ENCODE measurements around the gene S100Z.
"Not testable (repeated sequence)": the region's sequence is repeated elsewhere in the genome, so short reads cannot be mapped to it uniquely, and the experiment has no call there.

Gene S100Z

DNA sequence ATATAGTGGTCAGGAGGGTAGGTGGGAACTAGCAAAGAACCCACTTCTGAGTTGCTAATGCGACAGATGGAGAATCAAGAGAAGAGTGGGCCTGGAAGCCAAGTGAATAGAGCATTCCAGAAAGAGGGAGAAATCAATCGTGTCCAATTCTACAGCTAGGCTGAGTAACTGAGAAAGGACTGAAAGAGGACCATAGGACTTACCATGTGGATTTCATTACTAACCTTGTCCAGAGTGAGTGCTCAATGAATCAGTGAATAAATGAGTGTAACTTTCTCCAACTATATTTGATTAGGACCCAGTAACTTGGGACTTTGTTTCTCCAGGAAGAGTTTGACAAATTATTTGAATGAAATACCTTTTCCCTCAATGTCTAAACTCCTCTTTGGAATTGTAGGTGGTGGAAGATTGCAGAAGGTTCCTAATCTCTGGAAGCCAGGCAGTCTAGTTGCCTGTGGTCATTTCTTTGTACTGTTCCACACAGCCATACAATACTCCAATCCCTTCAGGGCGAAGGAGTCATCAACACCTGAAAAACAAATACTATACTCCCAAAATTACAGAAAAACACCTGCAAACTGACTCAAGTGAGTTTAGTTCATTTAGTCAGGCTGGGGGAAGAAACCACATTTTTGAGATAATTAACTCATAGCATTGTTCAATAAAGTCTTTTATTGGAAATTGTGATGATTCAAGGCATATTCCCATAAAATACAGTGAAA, 33.5 kb upstream of the S100Z start:
- DNase-seq (ENCODE audit: low read depth): no peak
- no peak overlapping the region for H3K4me3 ChIP-seq (ENCODE audit: low read depth, low read length)
- TF ChIP-seq, protein P1, sequence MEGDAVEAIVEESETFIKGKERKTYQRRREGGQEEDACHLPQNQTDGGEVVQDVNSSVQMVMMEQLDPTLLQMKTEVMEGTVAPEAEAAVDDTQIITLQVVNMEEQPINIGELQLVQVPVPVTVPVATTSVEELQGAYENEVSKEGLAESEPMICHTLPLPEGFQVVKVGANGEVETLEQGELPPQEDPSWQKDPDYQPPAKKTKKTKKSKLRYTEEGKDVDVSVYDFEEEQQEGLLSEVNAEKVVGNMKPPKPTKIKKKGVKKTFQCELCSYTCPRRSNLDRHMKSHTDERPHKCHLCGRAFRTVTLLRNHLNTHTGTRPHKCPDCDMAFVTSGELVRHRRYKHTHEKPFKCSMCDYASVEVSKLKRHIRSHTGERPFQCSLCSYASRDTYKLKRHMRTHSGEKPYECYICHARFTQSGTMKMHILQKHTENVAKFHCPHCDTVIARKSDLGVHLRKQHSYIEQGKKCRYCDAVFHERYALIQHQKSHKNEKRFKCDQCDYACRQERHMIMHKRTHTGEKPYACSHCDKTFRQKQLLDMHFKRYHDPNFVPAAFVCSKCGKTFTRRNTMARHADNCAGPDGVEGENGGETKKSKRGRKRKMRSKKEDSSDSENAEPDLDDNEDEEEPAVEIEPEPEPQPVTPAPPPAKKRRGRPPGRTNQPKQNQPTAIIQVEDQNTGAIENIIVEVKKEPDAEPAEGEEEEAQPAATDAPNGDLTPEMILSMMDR (IDR thresholded peaks at IDR 0.05; ENCODE audit: control insufficient read depth, extremely low read depth, insufficient read depth): no peak

DNA sequence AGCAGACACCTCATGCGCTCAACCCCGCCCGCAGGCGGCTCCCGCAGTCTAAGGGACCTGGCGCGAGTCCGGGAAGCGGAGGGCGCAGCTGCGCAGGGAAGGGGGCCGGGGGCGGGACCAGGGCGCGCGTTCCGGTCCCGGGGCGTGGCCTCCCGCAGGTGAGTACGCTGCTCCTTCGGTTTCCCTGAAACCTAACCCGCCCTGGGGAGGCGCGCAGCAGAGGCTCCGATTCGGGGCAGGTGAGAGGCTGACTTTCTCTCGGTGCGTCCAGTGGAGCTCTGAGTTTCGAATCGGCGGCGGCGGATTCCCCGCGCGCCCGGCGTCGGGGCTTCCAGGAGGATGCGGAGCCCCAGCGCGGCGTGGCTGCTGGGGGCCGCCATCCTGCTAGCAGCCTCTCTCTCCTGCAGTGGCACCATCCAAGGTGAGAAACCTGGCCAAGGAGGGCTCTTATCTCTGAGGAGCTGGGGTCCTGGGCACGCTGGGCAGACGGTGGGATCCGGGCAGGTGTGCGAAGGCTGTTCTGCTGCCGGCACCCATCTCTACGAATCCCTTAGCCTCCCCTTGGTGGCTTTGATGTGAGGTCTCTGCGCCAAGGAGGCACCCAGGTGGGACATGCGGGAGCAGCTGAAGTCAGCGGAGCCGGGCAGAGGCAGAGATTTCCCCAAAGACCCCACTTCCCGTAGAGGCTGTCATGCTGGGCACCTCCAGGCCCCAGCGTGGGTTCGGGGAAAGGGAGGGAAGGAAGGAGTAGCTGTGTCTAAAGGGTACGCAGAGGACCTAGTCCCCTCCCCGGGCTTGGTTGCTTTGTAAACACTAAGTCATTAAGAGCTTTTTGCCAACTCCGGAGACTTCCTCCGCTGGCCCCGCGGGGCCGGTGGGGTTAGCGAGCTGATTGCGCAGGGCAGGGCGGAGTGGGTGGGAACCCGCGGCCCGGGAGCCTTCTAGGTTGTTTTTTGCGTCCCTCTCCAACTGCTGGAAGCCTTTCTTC, 30.7 kb upstream of the S100Z start, which contains the start of gene F2RL1:
F2RL1 (plus strand) TSS at position 187 of the 988 bp plus-strand sequence; CDS start at position 340, 153 bp downstream.
- TF ChIP-seq, protein P1 (IDR thresholded peaks at IDR 0.05; ENCODE audit: control insufficient read depth, extremely low read depth, insufficient read depth): no peak
- peak; percentile 69 for DNase-seq (ENCODE audit: low read depth)
- H3K4me3 ChIP-seq (ENCODE audit: low read depth, low read length): peak within 1 kb of the TSS; percentile 91

DNA sequence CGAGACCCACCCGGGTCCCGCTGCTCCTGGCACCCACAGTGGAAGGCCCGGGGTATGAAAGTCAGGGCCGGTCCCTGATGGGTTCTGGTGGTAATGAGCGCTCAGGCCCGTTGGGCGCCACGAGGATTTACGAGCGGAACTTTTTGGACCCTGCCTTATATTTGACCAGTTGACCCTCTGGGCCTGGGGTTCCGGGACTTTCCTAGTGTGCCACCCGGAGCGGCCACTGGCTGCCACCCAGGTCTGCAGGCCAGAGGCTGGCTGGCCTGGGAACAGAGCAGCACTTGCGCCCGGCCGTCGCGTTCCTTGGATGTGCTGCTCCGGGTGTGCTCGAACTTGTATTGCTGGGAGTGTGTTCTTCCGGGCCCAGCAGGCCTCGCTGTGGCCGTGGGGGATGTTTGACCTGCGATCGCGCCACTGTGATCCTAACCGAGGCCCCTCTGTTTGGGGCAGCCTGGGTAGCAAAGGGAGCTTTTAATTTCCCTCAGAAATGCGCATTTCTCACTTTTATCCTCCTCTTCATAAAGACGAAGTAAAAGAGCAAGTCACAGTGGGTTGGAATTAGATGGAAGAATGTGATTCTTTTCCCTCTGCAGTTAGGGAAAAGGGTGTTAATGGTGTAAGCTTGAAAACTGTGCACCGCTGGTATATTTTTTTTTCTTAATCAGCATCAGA, 29.8 kb upstream of the S100Z start:
- no peak for DNase-seq (ENCODE audit: low read depth)
- TF ChIP-seq, protein P1 (IDR thresholded peaks at IDR 0.05; ENCODE audit: control insufficient read depth, extremely low read depth, insufficient read depth): no peak
- peak overlapping the region; percentile 91 for H3K4me3 ChIP-seq (ENCODE audit: low read depth, low read length)

DNA sequence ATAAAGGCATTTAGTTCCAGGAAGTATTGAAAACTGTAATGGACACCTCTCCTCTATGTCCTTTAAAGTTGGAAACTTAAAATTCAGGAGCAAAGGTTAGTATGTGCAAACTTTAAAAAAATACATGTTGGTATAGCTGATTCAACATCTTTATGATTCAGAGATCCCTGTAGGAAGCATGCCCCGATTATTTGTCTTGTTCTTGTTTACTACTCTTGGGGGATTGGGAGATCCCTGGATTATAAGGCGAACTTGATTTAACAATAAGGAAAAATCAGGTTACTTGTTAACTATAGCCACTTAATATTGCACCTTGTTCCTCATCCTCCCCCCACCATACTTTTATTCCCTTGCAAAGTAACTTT, 29.3 kb upstream of the S100Z start:
- H3K4me3 ChIP-seq (ENCODE audit: low read depth, low read length): peak overlapping the region; percentile 91
- TF ChIP-seq, protein P1 (IDR thresholded peaks at IDR 0.05; ENCODE audit: control insufficient read depth, extremely low read depth, insufficient read depth): no peak
- DNase-seq (ENCODE audit: low read depth): no peak

DNA sequence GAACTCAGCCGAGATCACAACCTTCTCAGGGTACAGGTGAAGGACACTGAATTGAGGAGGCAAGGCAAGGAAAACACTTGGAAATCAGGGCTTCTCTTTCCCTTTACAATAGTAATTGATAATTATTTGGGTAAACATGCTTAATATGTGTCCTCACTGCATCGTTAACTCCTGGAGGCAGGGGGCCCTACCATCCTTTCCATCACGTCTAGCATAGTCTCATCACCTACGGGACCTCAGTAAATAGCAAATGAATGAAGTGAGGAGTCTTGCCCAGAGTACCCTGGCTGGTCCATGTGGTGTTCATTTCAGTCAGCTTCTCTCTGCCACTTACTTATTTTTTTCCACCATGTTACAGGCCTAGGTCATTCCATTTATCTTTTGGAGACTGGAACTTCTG, 28.7 kb upstream of the S100Z start:
- no peak for DNase-seq (ENCODE audit: low read depth)
- H3K4me3 ChIP-seq (ENCODE audit: low read depth, low read length): no peak overlapping the region
- TF ChIP-seq, protein P1 (IDR thresholded peaks at IDR 0.05; ENCODE audit: control insufficient read depth, extremely low read depth, insufficient read depth): no peak

DNA sequence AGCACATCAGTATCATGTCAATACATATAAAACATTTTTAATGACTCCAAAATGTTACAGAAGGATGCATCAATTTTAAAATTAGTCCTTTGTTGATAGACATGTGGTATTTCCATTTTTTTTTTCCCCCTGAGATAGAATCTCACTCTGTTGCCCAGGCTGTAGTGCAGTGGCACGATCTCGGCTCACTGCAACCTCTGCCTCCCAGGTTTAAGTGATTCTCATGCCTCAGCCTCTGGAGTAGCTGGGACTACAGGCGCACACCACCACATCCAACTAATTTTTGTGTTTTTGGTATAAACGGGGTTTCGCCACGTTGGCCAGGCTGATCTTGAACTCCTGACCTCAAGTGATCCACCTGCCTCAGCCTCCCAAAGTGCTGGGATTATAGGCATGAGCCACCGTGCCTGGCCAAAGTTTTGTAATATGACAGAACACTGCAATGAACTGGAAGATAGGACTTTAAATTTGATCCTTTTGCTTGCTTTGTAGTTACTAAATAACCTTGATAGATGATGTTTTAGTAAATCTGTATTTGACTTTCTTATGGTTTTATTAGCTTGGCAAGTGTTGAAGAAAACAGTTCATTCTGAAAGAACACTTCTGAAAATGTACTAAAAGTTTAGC, 27.6 kb upstream of the S100Z start:
- not testable (repeated sequence) for H3K4me3 ChIP-seq (ENCODE audit: low read depth, low read length); DNase-seq (ENCODE audit: low read depth)

DNA sequence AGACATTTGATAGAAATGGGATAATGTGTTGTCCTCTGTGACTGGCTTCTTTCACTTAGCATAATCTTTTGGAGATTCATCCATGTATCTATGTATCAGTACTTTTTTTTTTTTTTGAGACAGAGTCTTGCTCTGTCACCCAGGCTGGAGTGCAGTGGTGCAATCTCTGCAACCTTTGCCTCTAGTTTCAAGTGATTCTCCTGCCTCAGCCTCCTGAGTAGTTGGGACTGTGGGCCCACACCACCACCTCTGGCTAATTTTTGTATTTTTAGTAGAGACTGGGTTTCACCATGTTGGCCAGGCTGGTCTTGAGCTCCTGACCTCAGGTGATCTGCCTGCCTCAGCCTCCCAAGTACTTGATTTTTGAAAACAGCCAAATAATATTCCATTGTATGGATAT, 23.4 kb upstream of the S100Z start:
- not testable (repeated sequence) for H3K4me3 ChIP-seq (ENCODE audit: low read depth, low read length); DNase-seq (ENCODE audit: low read depth)
